Mucosa of descending colon (tissue), 3 donors: ENCODE measurements around the gene MAG. TPM values are rescaled to one million over a fixed set of nuclear protein-coding genes. Genes with fewer than 3 reads are reported as not detected.

Experiments
- ATAC-seq: fragments of 200-7000 bp; cut with Tn5 transposase; one replicate; pipeline ENCODE4 v1.9.1; 2020; ENCODE audit warnings: mild to moderate bottlenecking, moderate library complexity
- DNase-seq, 3 donors: peaks; one replicate each; pipeline ENCODE4 v3.0.0-alpha.2; 2020
- H3K36me3 ChIP-seq: fragments of 200-600 bp; one replicate; pipeline ENCODE4 v1.8.0; 2021; ENCODE audit warnings: low read depth, mild to moderate bottlenecking
- H3K4me1 ChIP-seq: fragments of 200-600 bp; one replicate; pipeline ENCODE4 v1.8.0; 2021; ENCODE audit warnings: low read depth, mild to moderate bottlenecking
- H3K4me3 ChIP-seq: fragments of 200-600 bp; one replicate; pipeline ENCODE4 v1.8.0; 2021; ENCODE audit warnings: mild to moderate bottlenecking
- H3K9me3 ChIP-seq: fragments of 200-600 bp; one replicate; pipeline ENCODE4 v1.8.0; 2021; ENCODE audit warnings: mild to moderate bottlenecking
- intact Hi-C, 2 donors: fragments of 100-400 bp; cut with DNase I in 1 of 2; cut with micrococcal nuclease in 1 of 2; formaldehyde crosslinking; loops; one replicate each; pipeline versions ENCODE4 v1.11.0 to v1.11.1; 2022; cut with DNase I, micrococcal nuclease
- total RNA-seq, 3 donors: library from RNA; stranded (reverse); fragmentation: NEBNext Ultra II Directional in 2 of 3; extraction: Animal tissue kit (Norgen Biotek cat#: 25700) in 2 of 3; gene quantifications; one replicate each; pipeline versions ENCODE4 v1.2.1 to v1.2.4, GENCODE V29; 2021 to 2023
- TF ChIP-seq, protein P1 (sequence below): fragments of 200-600 bp; IDR thresholded peaks from one replicate; pipeline ENCODE4 v1.8.0; 2022; ENCODE audit warnings: antibody characterized with exemption, mild to moderate bottlenecking
- donor health status: DM: no; HTN: no; CAD: no; lungs with moderate emphysema.
- donor health status: DM: no; HTN: no; CAD: no.
- donor health status: DM: no; HTN: yes; CAD: no.

Gene MAG
- total RNA-seq, 3 donors from 2014 or later, result 0.80 TPM; not detected in 2

GRCh38 chr19:35349614-35350521 lies 57.9 kb downstream of the MAG start:
- Histone ChIP-seq H3K36me3 (no peaks in the 10 kb centered on the region), H3K4me3 (no peak overlapping the region), H3K9me3 (no peaks in the 10 kb centered on the region), H3K4me1 (no peaks in the 10 kb centered on the region)
- DNase-seq (peak in 1 of 3 donors; percentile 47), ATAC-seq (no peak)
- TF ChIP-seq, protein P1, sequence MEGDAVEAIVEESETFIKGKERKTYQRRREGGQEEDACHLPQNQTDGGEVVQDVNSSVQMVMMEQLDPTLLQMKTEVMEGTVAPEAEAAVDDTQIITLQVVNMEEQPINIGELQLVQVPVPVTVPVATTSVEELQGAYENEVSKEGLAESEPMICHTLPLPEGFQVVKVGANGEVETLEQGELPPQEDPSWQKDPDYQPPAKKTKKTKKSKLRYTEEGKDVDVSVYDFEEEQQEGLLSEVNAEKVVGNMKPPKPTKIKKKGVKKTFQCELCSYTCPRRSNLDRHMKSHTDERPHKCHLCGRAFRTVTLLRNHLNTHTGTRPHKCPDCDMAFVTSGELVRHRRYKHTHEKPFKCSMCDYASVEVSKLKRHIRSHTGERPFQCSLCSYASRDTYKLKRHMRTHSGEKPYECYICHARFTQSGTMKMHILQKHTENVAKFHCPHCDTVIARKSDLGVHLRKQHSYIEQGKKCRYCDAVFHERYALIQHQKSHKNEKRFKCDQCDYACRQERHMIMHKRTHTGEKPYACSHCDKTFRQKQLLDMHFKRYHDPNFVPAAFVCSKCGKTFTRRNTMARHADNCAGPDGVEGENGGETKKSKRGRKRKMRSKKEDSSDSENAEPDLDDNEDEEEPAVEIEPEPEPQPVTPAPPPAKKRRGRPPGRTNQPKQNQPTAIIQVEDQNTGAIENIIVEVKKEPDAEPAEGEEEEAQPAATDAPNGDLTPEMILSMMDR, result no peak
- intact Hi-C loops, result loop anchor here in 1 of 2 donors (10.0 kb wide), 1 partner anchor 145 kb away; the partner anchor contains the start of gene KRTDAP

DNA sequence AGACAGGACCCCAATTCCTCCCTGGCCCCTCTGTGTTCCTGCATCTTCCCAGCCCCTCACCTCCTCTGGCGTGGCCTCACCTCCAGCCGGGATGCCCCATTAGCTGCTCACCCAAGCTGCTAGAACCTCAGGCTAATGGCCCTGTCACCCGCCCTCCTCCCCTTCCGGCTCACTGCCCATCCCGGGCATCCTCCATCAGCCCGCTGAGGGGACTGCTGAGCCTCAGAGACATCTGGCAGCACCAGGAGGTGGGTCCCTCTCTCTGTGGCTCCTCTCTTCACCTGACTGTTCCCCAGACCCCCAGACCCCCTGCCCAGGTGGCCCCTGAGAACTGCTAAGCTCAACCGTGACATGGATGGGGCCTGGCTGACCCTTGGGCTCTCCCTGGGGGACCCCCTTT lies 58.6 kb downstream of the MAG start:
- no peaks in the 10 kb centered on the region for H3K9me3 ChIP-seq
- no peaks in the 10 kb centered on the region for H3K36me3 ChIP-seq
- peak in 1 of 3 donors; percentile 44 for DNase-seq
- no peak overlapping the region for H3K4me3 ChIP-seq
- no peak for ATAC-seq
- intact Hi-C loops, result loop anchor here in 1 of 2 donors (10.0 kb wide), 1 partner anchor 144 kb away; the partner anchor contains the start of gene KRTDAP
- TF ChIP-seq, protein P1, result no peak
- no peaks in the 10 kb centered on the region for H3K4me1 ChIP-seq

DNA sequence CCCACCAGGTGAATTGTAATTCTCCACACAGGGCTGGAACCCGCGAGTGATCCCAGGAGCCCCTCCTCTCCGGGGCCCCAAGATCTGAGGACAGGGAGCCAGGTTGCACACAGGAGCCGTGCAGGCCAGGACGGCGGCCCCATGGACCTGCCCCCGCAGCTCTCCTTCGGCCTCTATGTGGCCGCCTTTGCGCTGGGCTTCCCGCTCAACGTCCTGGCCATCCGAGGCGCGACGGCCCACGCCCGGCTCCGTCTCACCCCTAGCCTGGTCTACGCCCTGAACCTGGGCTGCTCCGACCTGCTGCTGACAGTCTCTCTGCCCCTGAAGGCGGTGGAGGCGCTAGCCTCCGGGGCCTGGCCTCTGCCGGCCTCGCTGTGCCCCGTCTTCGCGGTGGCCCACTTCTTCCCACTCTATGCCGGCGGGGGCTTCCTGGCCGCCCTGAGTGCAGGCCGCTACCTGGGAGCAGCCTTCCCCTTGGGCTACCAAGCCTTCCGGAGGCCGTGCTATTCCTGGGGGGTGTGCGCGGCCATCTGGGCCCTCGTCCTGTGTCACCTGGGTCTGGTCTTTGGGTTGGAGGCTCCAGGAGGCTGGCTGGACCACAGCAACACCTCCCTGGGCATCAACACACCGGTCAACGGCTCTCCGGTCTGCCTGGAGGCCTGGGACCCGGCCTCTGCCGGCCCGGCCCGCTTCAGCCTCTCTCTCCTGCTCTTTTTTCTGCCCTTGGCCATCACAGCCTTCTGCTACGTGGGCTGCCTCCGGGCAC lies 59.6 kb downstream of the MAG start:
- DNase-seq (peak in 1 of 3 donors; percentile 46), ATAC-seq (no peak)
- no peak overlapping the region for H3K4me3 ChIP-seq
- H3K4me1 ChIP-seq, result no peaks in the 10 kb centered on the region
- H3K9me3 ChIP-seq, result no peaks in the 10 kb centered on the region
- TF ChIP-seq, protein P1, result no peak
- H3K36me3 ChIP-seq, result no peaks in the 10 kb centered on the region
- intact Hi-C loops, result loop anchor here in 1 of 2 donors (10.0 kb wide), 1 partner anchor 143 kb away; the partner anchor contains the start of gene KRTDAP

GRCh38 chr19:35352177-35352447 lies 60.2 kb downstream of the MAG start:
- no peaks in the 10 kb centered on the region for H3K36me3 ChIP-seq
- TF ChIP-seq, protein P1, result no peak
- ATAC-seq, result no peak
- intact Hi-C loops, result loop anchor here in 1 of 2 donors (10.0 kb wide), 1 partner anchor 143 kb away; the partner anchor contains the start of gene KRTDAP
- H3K9me3 ChIP-seq, result no peaks in the 10 kb centered on the region
- no peak overlapping the region for H3K4me3 ChIP-seq
- peak in 1 of 3 donors; percentile 38 for DNase-seq
- H3K4me1 ChIP-seq, result no peaks in the 10 kb centered on the region

DNA sequence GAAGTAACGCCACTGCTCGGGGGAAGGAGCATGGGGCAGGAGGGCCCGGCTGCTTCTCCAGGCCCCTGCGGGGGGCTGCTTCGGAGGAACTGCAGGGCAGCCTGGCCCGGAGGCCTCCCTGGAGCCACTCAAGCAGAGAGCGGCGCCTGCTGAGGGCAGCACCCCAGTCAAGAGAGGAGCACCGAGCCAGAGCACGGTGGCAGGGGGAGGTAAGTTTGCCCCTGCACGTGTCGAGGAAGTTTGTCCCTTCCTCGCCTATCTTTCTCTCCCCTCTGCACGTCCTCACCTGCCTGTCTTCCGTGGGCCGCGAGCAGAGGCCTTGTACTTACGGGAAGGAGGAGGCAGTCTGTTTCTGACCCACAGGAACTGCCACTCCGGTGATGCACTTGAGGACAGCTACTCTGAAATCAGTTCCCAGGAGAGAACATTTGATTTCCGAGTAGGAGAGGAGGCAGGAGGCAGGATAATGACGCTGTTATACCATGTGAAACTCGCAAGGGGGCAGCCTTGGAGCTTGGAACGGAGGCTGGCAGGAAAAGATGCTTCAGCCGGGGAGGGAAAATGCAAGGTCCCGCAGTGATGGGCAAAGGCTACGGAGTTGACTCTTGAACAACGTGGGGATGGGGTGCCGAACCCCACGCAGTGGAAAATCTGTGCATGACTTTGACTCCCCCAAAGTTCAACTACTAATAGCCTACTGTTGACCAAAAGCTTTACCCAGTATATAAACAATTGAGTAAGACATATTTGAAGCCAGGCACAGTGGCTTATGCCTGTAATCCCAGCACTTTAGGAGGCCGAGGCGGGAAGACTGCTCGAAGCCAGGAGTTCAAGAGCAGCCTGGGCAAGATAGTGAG lies 60.7 kb downstream of the MAG start:
- H3K4me1 ChIP-seq, result no peaks in the 10 kb centered on the region
- H3K36me3 ChIP-seq, result no peaks in the 10 kb centered on the region
- H3K4me3 ChIP-seq, result no peak overlapping the region
- TF ChIP-seq, protein P1, result peak; percentile 31
- intact Hi-C loops, result loop anchor here in 1 of 2 donors (10.0 kb wide), 1 partner anchor 142 kb away; the partner anchor contains the start of gene KRTDAP
- H3K9me3 ChIP-seq, result no peaks in the 10 kb centered on the region
- ATAC-seq (peak; percentile 85), DNase-seq (peak; percentile 58 to 73 (median 59))
